Coronary artery (tissue), 2 donors: ENCODE results near the gene COL4A6.

Source experiments
- DNase-seq: peaks from one replicate; pipeline ENCODE4 v3.0.0-alpha.2; 2017; ENCODE audit warnings: low spot score
- H3K27ac ChIP-seq, 2 donors: fragments of 200-600 bp; sonication (generic); one replicate each; pipeline ENCODE4 v1.5.1; 2016 to 2019
- H3K4me3 ChIP-seq: fragments of 200-600 bp; sonication (generic); 2 replicates; pipeline ENCODE4 v1.5.1; 2016; ENCODE audit warnings: mild to moderate bottlenecking, moderate library complexity
- CTCF ChIP-seq: fragments of 200-600 bp; sonication (generic); IDR thresholded peaks from one replicate; pipeline ENCODE4 v1.5.1; 2019; ENCODE audit warnings: antibody characterized with exemption

The COL4A6 gene

GRCh38 chrX:108310506-108310905 lies 127.7 kb downstream of the COL4A6 start:
- DNase-seq: no peak
- Histone ChIP-seq H3K27ac (no peak overlapping the region), H3K4me3 (no peak overlapping the region)
- TF ChIP-seq CTCF: no peak

GRCh38 chrX:108309144-108309543 lies 129.1 kb downstream of the COL4A6 start:
- DNase-seq: no peak
- Histone ChIP-seq H3K4me3 (no peak overlapping the region), H3K27ac (no peak overlapping the region)
- no peak for TF ChIP-seq CTCF

- DNase-seq: no peak
Observed at GRCh38 chrX:108307132-108308085, 130.8 kb downstream of the COL4A6 start.

GRCh38 chrX:108306086-108306485 lies 132.1 kb downstream of the COL4A6 start:
- H3K27ac ChIP-seq: no peak overlapping the region
- no peak for DNase-seq
- TF ChIP-seq CTCF: no peak
- H3K4me3 ChIP-seq: no peak overlapping the region

More at GRCh38 chrX:108307132-108308085, 130.8 kb downstream of the COL4A6 start:
- Histone ChIP-seq H3K27ac (no peak overlapping the region), H3K4me3 (no peak overlapping the region)
- TF ChIP-seq CTCF: no peak

GRCh38 chrX:108304757-108305156 lies 133.5 kb downstream of the COL4A6 start:
- no peak overlapping the region for H3K4me3 ChIP-seq
- DNase-seq: no peak
- H3K27ac ChIP-seq: no peak overlapping the region
- TF ChIP-seq CTCF: no peak

GRCh38 chrX:108304210-108304609 lies 134.0 kb downstream of the COL4A6 start:
- no peak for DNase-seq
- no peak overlapping the region for H3K4me3 ChIP-seq
- H3K27ac ChIP-seq: no peak overlapping the region
- no peak for TF ChIP-seq CTCF

- no peak overlapping the region for H3K27ac ChIP-seq
- no peak for DNase-seq
- TF ChIP-seq CTCF: no peak
- H3K4me3 ChIP-seq: no peak overlapping the region
Observed at GRCh38 chrX:108303682-108304081, 134.5 kb downstream of the COL4A6 start.
